ENCODE measurements around the gene ATP6V1B1.

The ATP6V1B1 gene

DNA sequence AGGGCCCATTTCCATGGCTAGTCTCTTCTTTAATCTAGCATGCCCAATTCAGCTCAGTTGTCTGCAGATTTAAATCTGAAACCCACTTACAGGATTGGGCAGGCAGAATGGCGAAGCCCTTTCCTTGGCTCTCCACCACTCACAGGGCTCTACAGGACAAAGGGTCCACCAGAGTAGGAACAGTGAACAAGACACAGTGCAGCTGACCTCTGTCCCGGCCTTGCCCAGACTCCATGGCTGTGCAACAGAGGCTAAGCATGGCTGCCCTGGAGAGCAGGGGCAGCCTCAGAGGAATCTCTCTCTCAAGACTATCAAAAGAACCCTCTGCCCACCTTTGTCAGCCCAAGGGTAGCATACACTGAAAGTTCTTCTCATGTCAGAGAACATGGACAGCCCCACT, 9.7 kb upstream of the ATP6V1B1 start:
- peaks cover 8% of the 10 kb centered on the region for H3K4me1 ChIP-seq (ENCODE audit: control insufficient read depth, insufficient read depth, low read depth, low read length)
- H3K36me3 ChIP-seq (ENCODE audit: control insufficient read depth in 1 of 2, insufficient read depth in 2 of 2, low read depth in 1 of 2, low read length in 2 of 2), result no peaks in the 10 kb centered on the region
- no peak overlapping the region for H3K14ac ChIP-seq (ENCODE audit: low read length in 2 of 2)
- no peak overlapping the region for H2BK12ac ChIP-seq (ENCODE audit: low read length in 2 of 2)
- no peak overlapping the region for H2BK15ac ChIP-seq (ENCODE audit: low read depth, poor library complexity, severe bottlenecking)
- H3K9ac ChIP-seq (ENCODE audit: low read length), result no peak overlapping the region
- no peak overlapping the region for H3K23ac ChIP-seq (ENCODE audit: low read length in 2 of 2)
- H2BK5ac ChIP-seq (ENCODE audit: low read depth, low read length, poor library complexity, severe bottlenecking), result no peak overlapping the region
- no peaks in the 10 kb centered on the region for H3K79me1 ChIP-seq (replicated peaks; ENCODE audit: low read length, poor library complexity, severe bottlenecking)
- H3K4me2 ChIP-seq (ENCODE audit: low read length, poor library complexity, severe bottlenecking), result no peak overlapping the region
- no peaks in the 10 kb centered on the region for H3K9me3 ChIP-seq (ENCODE audit: control insufficient read depth, low read length)
- DNase-seq, result no peak
- no peak overlapping the region for H4K91ac ChIP-seq (ENCODE audit: low read length)
- peaks cover 0 to 19% of the 10 kb centered on the region in 2 experiments for H3K27me3 ChIP-seq (ENCODE audit: control insufficient read depth in 1 of 2, insufficient read depth in 1 of 2, low read length in 2 of 2)
- H3K4me3 ChIP-seq (ENCODE audit: insufficient read depth in 1 of 2, low read depth in 1 of 2, low read length in 2 of 2), result no peak overlapping the region
- no peak overlapping the region for H3K4ac ChIP-seq (ENCODE audit: low read depth in 1 of 2, low read length in 2 of 2)
- H2AFZ ChIP-seq (ENCODE audit: low read depth, low read length), result no peak overlapping the region
- 61% methylated on average over 2 of the region's 2 CpGs for WGBS
- H2AK5ac ChIP-seq (ENCODE audit: low read length, severe bottlenecking), result no peak overlapping the region
- H2BK120ac ChIP-seq (ENCODE audit: low read depth, low read length), result no peak overlapping the region
- H3K18ac ChIP-seq (ENCODE audit: low read depth in 1 of 2, low read length in 2 of 2), result no peak overlapping the region
- no peak overlapping the region for H3K27ac ChIP-seq (ENCODE audit: low read length, poor library complexity, severe bottlenecking)
- no peak overlapping the region for H4K8ac ChIP-seq (ENCODE audit: low read length)

DNA sequence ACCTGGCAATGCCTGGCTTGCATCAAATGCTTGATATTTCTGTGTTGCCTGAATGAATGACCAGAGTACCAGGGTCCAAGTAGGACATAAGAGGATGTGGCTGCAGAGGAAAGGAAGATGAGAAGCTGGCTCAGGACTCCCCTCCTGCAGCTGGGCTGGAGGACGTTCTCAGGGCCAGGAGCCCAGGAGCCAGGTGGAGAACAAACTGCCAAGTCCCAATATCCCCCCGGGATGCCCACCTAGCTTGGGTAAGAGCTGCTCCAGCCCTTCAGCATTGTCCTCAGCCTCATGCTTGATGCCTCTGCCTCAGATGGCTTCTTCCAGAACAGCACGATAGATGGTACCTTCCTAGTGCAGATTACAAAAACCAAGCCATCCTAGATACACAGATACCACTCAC, 8.6 kb upstream of the ATP6V1B1 start:
- H3K18ac ChIP-seq (ENCODE audit: low read depth in 1 of 2, low read length in 2 of 2), result no peak overlapping the region
- no peak overlapping the region for H2BK12ac ChIP-seq (ENCODE audit: low read length in 2 of 2)
- H4K8ac ChIP-seq (ENCODE audit: low read length), result no peak overlapping the region
- H3K4me1 ChIP-seq (ENCODE audit: control insufficient read depth, insufficient read depth, low read depth, low read length), result peaks cover 7% of the 10 kb centered on the region
- no peak overlapping the region for H4K91ac ChIP-seq (ENCODE audit: low read length)
- no peak overlapping the region for H3K4me3 ChIP-seq (ENCODE audit: insufficient read depth in 1 of 2, low read depth in 1 of 2, low read length in 2 of 2)
- peaks cover 0 to 22% of the 10 kb centered on the region in 2 experiments for H3K27me3 ChIP-seq (ENCODE audit: control insufficient read depth in 1 of 2, insufficient read depth in 1 of 2, low read length in 2 of 2)
- no peaks in the 10 kb centered on the region for H3K36me3 ChIP-seq (ENCODE audit: control insufficient read depth in 1 of 2, insufficient read depth in 2 of 2, low read depth in 1 of 2, low read length in 2 of 2)
- no peak overlapping the region for H3K9ac ChIP-seq (ENCODE audit: low read length)
- 74% methylated on average over 3 of the region's 3 CpGs for WGBS
- no peak overlapping the region for H3K14ac ChIP-seq (ENCODE audit: low read length in 2 of 2)
- no peak overlapping the region for H3K23ac ChIP-seq (ENCODE audit: low read length in 2 of 2)
- no peaks in the 10 kb centered on the region for H3K79me1 ChIP-seq (replicated peaks; ENCODE audit: low read length, poor library complexity, severe bottlenecking)
- no peak overlapping the region for H2BK15ac ChIP-seq (ENCODE audit: low read depth, poor library complexity, severe bottlenecking)
- H3K9me3 ChIP-seq (ENCODE audit: control insufficient read depth, low read length), result no peaks in the 10 kb centered on the region
- no peak overlapping the region for H2AK5ac ChIP-seq (ENCODE audit: low read length, severe bottlenecking)
- H2BK120ac ChIP-seq (ENCODE audit: low read depth, low read length), result no peak overlapping the region
- DNase-seq, result no peak
- H3K4me2 ChIP-seq (ENCODE audit: low read length, poor library complexity, severe bottlenecking), result no peak overlapping the region
- no peak overlapping the region for H2AFZ ChIP-seq (ENCODE audit: low read depth, low read length)
- no peak overlapping the region for H3K4ac ChIP-seq (ENCODE audit: low read depth in 1 of 2, low read length in 2 of 2)
- no peak overlapping the region for H3K27ac ChIP-seq (ENCODE audit: low read length, poor library complexity, severe bottlenecking)
- no peak overlapping the region for H2BK5ac ChIP-seq (ENCODE audit: low read depth, low read length, poor library complexity, severe bottlenecking)

DNA sequence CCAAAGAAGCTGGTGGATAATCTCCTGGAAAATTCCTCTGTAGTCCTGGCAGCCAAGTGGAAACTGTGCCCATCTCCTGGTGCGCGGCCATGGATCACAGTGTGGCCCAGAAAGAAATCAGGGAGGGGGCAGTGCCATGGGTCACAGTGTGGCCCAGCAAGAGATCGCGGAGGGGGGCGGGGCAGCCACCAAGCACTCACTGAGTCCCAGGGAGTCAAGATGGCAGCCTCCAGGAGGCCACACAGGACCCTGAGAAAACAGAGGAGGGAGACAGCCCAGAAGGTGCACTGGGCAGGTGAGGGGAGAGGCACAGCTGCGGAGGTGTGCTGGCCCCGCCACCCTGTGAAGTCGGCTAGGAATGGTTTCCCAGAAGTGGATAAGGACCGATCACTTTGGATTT, 8.1 kb upstream of the ATP6V1B1 start:
- H3K9ac ChIP-seq (ENCODE audit: low read length), result no peak overlapping the region
- DNase-seq, result no peak
- no peak overlapping the region for H4K8ac ChIP-seq (ENCODE audit: low read length)
- no peak overlapping the region for H4K91ac ChIP-seq (ENCODE audit: low read length)
- no peak overlapping the region for H2BK120ac ChIP-seq (ENCODE audit: low read depth, low read length)
- no peak overlapping the region for H3K18ac ChIP-seq (ENCODE audit: low read depth in 1 of 2, low read length in 2 of 2)
- peaks cover 0 to 22% of the 10 kb centered on the region in 2 experiments for H3K27me3 ChIP-seq (ENCODE audit: control insufficient read depth in 1 of 2, insufficient read depth in 1 of 2, low read length in 2 of 2)
- H3K4me1 ChIP-seq (ENCODE audit: control insufficient read depth, insufficient read depth, low read depth, low read length), result peaks cover 2% of the 10 kb centered on the region
- no peak overlapping the region for H3K4me3 ChIP-seq (ENCODE audit: insufficient read depth in 1 of 2, low read depth in 1 of 2, low read length in 2 of 2)
- no peaks in the 10 kb centered on the region for H3K36me3 ChIP-seq (ENCODE audit: control insufficient read depth in 1 of 2, insufficient read depth in 2 of 2, low read depth in 1 of 2, low read length in 2 of 2)
- 93% methylated on average over 9 of the region's 9 CpGs for WGBS
- no peaks in the 10 kb centered on the region for H3K79me1 ChIP-seq (replicated peaks; ENCODE audit: low read length, poor library complexity, severe bottlenecking)
- H3K27ac ChIP-seq (ENCODE audit: low read length, poor library complexity, severe bottlenecking), result no peak overlapping the region
- no peak overlapping the region for H2BK5ac ChIP-seq (ENCODE audit: low read depth, low read length, poor library complexity, severe bottlenecking)
- no peaks in the 10 kb centered on the region for H3K9me3 ChIP-seq (ENCODE audit: control insufficient read depth, low read length)
- no peak overlapping the region for H3K4ac ChIP-seq (ENCODE audit: low read depth in 1 of 2, low read length in 2 of 2)
- H2AFZ ChIP-seq (ENCODE audit: low read depth, low read length), result no peak overlapping the region
- no peak overlapping the region for H2BK15ac ChIP-seq (ENCODE audit: low read depth, poor library complexity, severe bottlenecking)
- H3K4me2 ChIP-seq (ENCODE audit: low read length, poor library complexity, severe bottlenecking), result no peak overlapping the region
- H3K23ac ChIP-seq (ENCODE audit: low read length in 2 of 2), result no peak overlapping the region
- no peak overlapping the region for H2BK12ac ChIP-seq (ENCODE audit: low read length in 2 of 2)
- no peak overlapping the region for H3K14ac ChIP-seq (ENCODE audit: low read length in 2 of 2)
- H2AK5ac ChIP-seq (ENCODE audit: low read length, severe bottlenecking), result no peak overlapping the region

DNA sequence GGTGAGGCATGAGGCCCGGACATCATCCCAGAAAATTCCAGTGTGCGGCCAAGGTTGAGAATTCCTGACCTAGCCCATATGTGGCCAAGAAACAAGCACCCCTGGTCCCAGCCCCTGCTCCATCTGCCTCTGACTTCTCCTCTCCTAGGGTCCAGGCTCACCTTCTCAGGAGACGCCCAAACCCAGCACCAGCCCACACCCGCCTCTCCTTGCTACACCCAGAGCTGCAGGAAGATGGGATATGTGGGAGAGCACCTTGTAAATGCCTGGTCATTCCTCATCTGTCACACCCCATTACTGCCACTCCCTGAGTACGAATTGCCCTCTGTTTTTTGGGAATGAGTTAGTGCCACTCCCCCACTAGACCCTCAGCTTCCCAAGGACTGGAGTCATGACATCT, 7.3 kb upstream of the ATP6V1B1 start:
- Histone ChIP-seq H3K36me3 (ENCODE audit: control insufficient read depth in 1 of 2, insufficient read depth in 2 of 2, low read depth in 1 of 2, low read length in 2 of 2) (peaks cover 0 to 3% of the 10 kb centered on the region in 2 experiments), H3K27ac (ENCODE audit: low read length, poor library complexity, severe bottlenecking) (no peak overlapping the region), H4K91ac (ENCODE audit: low read length) (no peak overlapping the region), H3K4me1 (ENCODE audit: control insufficient read depth, insufficient read depth, low read depth, low read length) (no peaks in the 10 kb centered on the region), H4K8ac (ENCODE audit: low read length) (no peak overlapping the region), H2BK15ac (ENCODE audit: low read depth, poor library complexity, severe bottlenecking) (no peak overlapping the region), H3K79me1 (replicated peaks; ENCODE audit: low read length, poor library complexity, severe bottlenecking) (no peaks in the 10 kb centered on the region), H2AFZ (ENCODE audit: low read depth, low read length) (no peak overlapping the region), H3K9ac (ENCODE audit: low read length) (no peak overlapping the region), H3K9me3 (ENCODE audit: control insufficient read depth, low read length) (no peaks in the 10 kb centered on the region), H3K27me3 (ENCODE audit: control insufficient read depth in 1 of 2, insufficient read depth in 1 of 2, low read length in 2 of 2) (peaks cover 0 to 22% of the 10 kb centered on the region in 2 experiments), H2BK120ac (ENCODE audit: low read depth, low read length) (no peak overlapping the region), H3K4me2 (ENCODE audit: low read length, poor library complexity, severe bottlenecking) (no peak overlapping the region), H3K14ac (ENCODE audit: low read length in 2 of 2) (no peak overlapping the region), H3K4me3 (ENCODE audit: insufficient read depth in 1 of 2, low read depth in 1 of 2, low read length in 2 of 2) (no peak overlapping the region), H3K4ac (ENCODE audit: low read depth in 1 of 2, low read length in 2 of 2) (no peak overlapping the region), H2BK12ac (ENCODE audit: low read length in 2 of 2) (no peak overlapping the region), H2BK5ac (ENCODE audit: low read depth, low read length, poor library complexity, severe bottlenecking) (no peak overlapping the region), H3K23ac (ENCODE audit: low read length in 2 of 2) (no peak overlapping the region), H3K18ac (ENCODE audit: low read depth in 1 of 2, low read length in 2 of 2) (no peak overlapping the region), H2AK5ac (ENCODE audit: low read length, severe bottlenecking) (no peak overlapping the region)
- DNase-seq, result no peak
- 86% methylated on average over 5 of the region's 5 CpGs for WGBS
